ENCODE results near the gene THSD4. TPM values are rescaled to one million over a fixed set of nuclear protein-coding genes. Genes with fewer than 3 reads are reported as not detected.

The THSD4 gene
- total and polyA plus RNA-seq, 9 of the 15 experiments (the other 6 are each of a cell fraction or from before 2014, with no cell fraction given): 0.04 TPM; not detected in 5

DNA sequence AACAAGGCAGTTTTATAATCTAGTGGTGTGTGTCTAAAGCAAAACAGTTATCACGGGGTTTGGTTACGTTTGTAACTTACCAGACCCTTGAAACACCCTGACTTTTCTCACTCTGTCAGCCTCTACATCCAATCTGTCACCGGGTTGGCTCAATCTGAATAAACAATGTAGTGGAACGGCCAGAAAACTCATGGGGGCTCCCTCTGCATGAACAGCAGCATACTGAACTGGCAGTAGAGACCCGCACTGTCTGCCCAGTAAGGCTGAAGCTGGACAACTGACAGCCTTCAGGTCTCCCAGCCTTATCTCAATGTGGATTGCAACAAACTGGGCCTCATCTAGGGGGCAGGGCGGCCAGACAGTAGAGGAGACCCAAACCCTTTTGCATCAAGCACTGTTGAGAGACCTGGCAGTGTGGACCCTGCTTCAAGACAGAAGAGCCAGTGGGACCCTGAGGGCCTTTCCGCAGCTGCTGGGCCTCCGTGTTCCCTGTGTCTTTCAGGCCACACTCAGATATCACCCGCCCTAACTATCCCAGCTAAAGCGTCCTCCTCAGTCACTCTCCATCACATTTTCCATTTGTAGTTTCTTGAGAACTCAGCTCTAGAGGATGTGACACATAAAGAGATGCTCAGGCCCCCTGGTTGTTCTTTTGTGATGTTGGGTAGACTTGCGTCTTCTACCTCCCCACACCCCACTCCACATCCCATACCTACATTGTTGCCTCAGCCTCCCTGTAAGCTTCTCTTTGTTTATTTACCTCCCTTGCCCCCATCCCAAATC lies 513.9 kb downstream of the THSD4 start:
- Histone ChIP-seq H3K4me3 (no peak overlapping the region), H3K9me1 (ENCODE audit: control insufficient read depth, insufficient read depth, low read length) (no peaks in the 10 kb centered on the region), H3K9ac (ENCODE audit: insufficient read depth in 1 of 2, low read depth in 2 of 2, low read length in 2 of 2) (no peak overlapping the region), H3K27ac (ENCODE audit: extremely low read depth, low read depth, low read length) (no peak overlapping the region), H3K4me2 (ENCODE audit: insufficient read depth, low read length) (no peak overlapping the region), H3K36me3 (ENCODE audit: control insufficient read depth, insufficient read depth, low read length) (no peaks in the 10 kb centered on the region), H3K4me1 (replicated peaks in 1 of 2; ENCODE audit: control insufficient read depth in 2 of 2, insufficient read depth in 2 of 2, low read length in 2 of 2) (no peaks in the 10 kb centered on the region), H3K79me2 (ENCODE audit: control insufficient read depth, insufficient read depth, low read length) (no peaks in the 10 kb centered on the region), H4K20me1 (replicated peaks; ENCODE audit: control insufficient read depth, insufficient read depth, low read length) (no peaks in the 10 kb centered on the region), H3K27me3 (ENCODE audit: control insufficient read depth in 2 of 2, insufficient read depth in 2 of 2, low read length in 2 of 2) (no peaks in the 10 kb centered on the region; a peak in 2 of 5 replicates), H2AFZ (ENCODE audit: low read depth, low read length) (no peak overlapping the region), H3K9me3 (replicated peaks; ENCODE audit: control insufficient read depth, insufficient read depth, low read depth, low read length) (no peaks in the 10 kb centered on the region)
- BruUV-seq (replicated peaks): no TSS peak
- intact Hi-C loops (cut with micrococcal nuclease): no loop called here
- DNase-seq (ENCODE audit: extremely low read depth in 1 of 4, low spot score in 3 of 4) (no peak), FAIRE-seq (no peak), ATAC-seq (no peak)
- no peak for TF ChIP-seq SRSF7 (optimal IDR thresholded peaks at IDR 0.05; ENCODE audit: low read depth, low read length)
- POLR2A ChIA-PET: no interaction called here
- WGBS (ENCODE audit: insufficient coverage, low coverage, missing lambda C conversion rate): 2% methylated on average over 10 of the region's 11 CpGs
- in situ Hi-C loops (cut with MboI): no loop called here
- CTCF ChIA-PET (ENCODE audit: low intra/inter-chr PET ratio): no interaction called here

- no peaks in the 10 kb centered on the region for H4K20me1 ChIP-seq (replicated peaks; ENCODE audit: control insufficient read depth, insufficient read depth, low read length)
- in situ Hi-C loops (cut with MboI) (no loop called here), intact Hi-C loops (cut with micrococcal nuclease) (no loop called here)
- no peaks in the 10 kb centered on the region for H3K4me1 ChIP-seq (replicated peaks in 1 of 2; ENCODE audit: control insufficient read depth in 2 of 2, insufficient read depth in 2 of 2, low read length in 2 of 2)
- CTCF ChIA-PET (ENCODE audit: low intra/inter-chr PET ratio): no interaction called here
- H3K9ac ChIP-seq (ENCODE audit: insufficient read depth in 1 of 2, low read depth in 2 of 2, low read length in 2 of 2): no peak overlapping the region
- H3K4me3 ChIP-seq: no peak overlapping the region
- H3K9me3 ChIP-seq (replicated peaks; ENCODE audit: control insufficient read depth, insufficient read depth, low read depth, low read length): no peaks in the 10 kb centered on the region
- H2AFZ ChIP-seq (ENCODE audit: low read depth, low read length): no peak overlapping the region
- H3K36me3 ChIP-seq (ENCODE audit: control insufficient read depth, insufficient read depth, low read length): no peaks in the 10 kb centered on the region
- ATAC-seq (no peak), DNase-seq (ENCODE audit: extremely low read depth in 1 of 4, low spot score in 3 of 4) (no peak), FAIRE-seq (no peak)
- no peaks in the 10 kb centered on the region for H3K79me2 ChIP-seq (ENCODE audit: control insufficient read depth, insufficient read depth, low read length)
- H3K9me1 ChIP-seq (ENCODE audit: control insufficient read depth, insufficient read depth, low read length): no peaks in the 10 kb centered on the region
- H3K27ac ChIP-seq (ENCODE audit: extremely low read depth, low read depth, low read length): no peak overlapping the region
- POLR2A ChIA-PET: no interaction called here
- no TSS peak for BruUV-seq (replicated peaks)
- H3K4me2 ChIP-seq (ENCODE audit: insufficient read depth, low read length): no peak overlapping the region
- under 1% methylated on average over 9 of the region's 9 CpGs for WGBS (ENCODE audit: insufficient coverage, low coverage, missing lambda C conversion rate)
- no peaks in the 10 kb centered on the region; a peak in 2 of 5 replicates for H3K27me3 ChIP-seq (ENCODE audit: control insufficient read depth in 2 of 2, insufficient read depth in 2 of 2, low read length in 2 of 2)
- TF ChIP-seq MCM5 (IDR thresholded peaks at IDR 0.05; ENCODE audit: low read depth): no peak
- TF ChIP-seq, protein P1, sequence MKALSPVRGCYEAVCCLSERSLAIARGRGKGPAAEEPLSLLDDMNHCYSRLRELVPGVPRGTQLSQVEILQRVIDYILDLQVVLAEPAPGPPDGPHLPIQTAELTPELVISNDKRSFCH (CRISPR knock-in tag; IDR thresholded peaks at IDR 0.05): no peak
- TF ChIP-seq, protein P1 (tag; IDR thresholded peaks at IDR 0.05): no peak
These were observed 514.7 kb downstream of the THSD4 start for GRCh38 chr15:71629781-71630474.
